Vagina (tissue), 2 donors: ENCODE data around the gene COX7A2.

Source experiments
- POLR2A ChIP-seq, 2 donors: fragments of 450-650 bp; IDR thresholded peaks; one replicate each; pipeline ENCODE4 v1.6.1; 2017; ENCODE audit warnings: antibody characterized with exemption in 2 of 2, mild to moderate bottlenecking in 2 of 2, moderate library complexity in 2 of 2
- POLR2AphosphoS5 ChIP-seq, 2 donors: sonication (generic); formaldehyde crosslinking; IDR thresholded peaks; one replicate each; pipeline ENCODE4 v1.9.0; 2017; ENCODE audit warnings: antibody characterized with exemption in 2 of 2, mild to moderate bottlenecking in 2 of 2, low read depth in 1 of 2; ENCODE audit not compliant: insufficient read depth in 1 of 2
- TF ChIP-seq, protein P1 (sequence below), 3 experiments: fragments of 450-650 bp in 2 of 3; fragments of 200-600 bp in 1 of 3; sonication (generic) in 1 of 3; IDR thresholded peaks; one replicate each; pipeline ENCODE4 v1.5.1; 2017 to 2019; ENCODE audit warnings: antibody characterized with exemption in 3 of 3, mild to moderate bottlenecking in 2 of 3, moderate library complexity in 2 of 3

DNA sequence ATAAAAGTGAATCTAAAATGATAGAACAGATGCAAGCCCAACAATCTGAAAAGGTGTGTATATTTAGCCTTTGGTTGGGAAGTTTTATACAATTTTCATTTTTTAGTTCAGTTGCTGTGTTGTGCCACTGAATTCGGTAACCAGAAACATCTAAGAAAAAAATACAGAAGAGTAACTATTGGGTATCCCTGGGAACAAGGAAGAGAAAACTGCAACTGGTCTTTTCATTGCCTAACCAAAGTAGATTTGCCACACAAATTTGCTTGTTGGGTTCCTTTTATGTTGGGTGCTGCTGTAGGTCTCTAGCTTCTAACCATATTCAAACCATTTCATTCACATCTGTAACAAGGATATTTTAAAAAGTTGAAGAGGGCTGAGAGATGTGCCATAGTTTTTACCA is 43.8 kb upstream of the COX7A2 start:
- TF ChIP-seq POLR2A (IDR thresholded peaks at IDR 0.05), result no peak
- TF ChIP-seq POLR2AphosphoS5 (IDR thresholded peaks at IDR 0.05; ENCODE audit: insufficient read depth in 1 of 2, low read depth in 1 of 2), result no peak
- TF ChIP-seq, protein P1, sequence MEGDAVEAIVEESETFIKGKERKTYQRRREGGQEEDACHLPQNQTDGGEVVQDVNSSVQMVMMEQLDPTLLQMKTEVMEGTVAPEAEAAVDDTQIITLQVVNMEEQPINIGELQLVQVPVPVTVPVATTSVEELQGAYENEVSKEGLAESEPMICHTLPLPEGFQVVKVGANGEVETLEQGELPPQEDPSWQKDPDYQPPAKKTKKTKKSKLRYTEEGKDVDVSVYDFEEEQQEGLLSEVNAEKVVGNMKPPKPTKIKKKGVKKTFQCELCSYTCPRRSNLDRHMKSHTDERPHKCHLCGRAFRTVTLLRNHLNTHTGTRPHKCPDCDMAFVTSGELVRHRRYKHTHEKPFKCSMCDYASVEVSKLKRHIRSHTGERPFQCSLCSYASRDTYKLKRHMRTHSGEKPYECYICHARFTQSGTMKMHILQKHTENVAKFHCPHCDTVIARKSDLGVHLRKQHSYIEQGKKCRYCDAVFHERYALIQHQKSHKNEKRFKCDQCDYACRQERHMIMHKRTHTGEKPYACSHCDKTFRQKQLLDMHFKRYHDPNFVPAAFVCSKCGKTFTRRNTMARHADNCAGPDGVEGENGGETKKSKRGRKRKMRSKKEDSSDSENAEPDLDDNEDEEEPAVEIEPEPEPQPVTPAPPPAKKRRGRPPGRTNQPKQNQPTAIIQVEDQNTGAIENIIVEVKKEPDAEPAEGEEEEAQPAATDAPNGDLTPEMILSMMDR (IDR thresholded peaks at IDR 0.05), result no peak
